GM12878 (cell line): ENCODE results near the gene KRTAP5-6.

Source experiments
- HCFC1 ChIP-seq: fragments of 150-350 bp; IDR thresholded peaks from 2 replicates; pipeline ENCODE4 v1.6.1; 2014; ENCODE audit warnings: low read length
- STAT3 ChIP-seq: IDR thresholded peaks from 2 replicates; pipeline ENCODE4 v1.6.1; 2011; ENCODE audit warnings: low read depth, low read length, improper control_type of control experiment

GRCh38 chr11:1690167-1691025 is 6.6 kb upstream of the KRTAP5-6 start:
- no peak for TF ChIP-seq HCFC1
- TF ChIP-seq STAT3, result no peak
